ENCODE data around the gene THUMPD2.
"Not testable (repeated sequence)": the region's sequence is repeated elsewhere in the genome, so short reads cannot be mapped to it uniquely, and the experiment has no call there.

Gene THUMPD2

DNA sequence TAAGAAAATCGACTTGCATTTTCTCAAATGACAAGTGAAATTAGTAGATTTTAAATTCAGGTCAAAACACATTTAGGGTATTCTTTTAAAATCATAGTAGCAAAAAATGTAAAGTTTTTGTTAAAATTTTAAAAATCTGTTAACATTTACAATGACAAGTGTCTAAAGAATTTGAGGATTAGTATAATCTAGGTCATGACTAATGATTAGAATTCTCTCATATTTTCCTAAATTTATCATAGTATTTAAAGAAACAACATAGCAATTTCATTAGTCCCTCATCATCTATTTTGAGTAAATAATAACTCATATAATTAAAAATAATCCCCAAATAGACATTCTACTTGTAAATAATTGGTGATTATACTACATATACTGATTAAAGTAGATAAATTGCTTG, 23.6 kb downstream of the THUMPD2 start:
- no peak for DNase-seq (ENCODE audit: low read depth in 1 of 2, low spot score in 1 of 2)

DNA sequence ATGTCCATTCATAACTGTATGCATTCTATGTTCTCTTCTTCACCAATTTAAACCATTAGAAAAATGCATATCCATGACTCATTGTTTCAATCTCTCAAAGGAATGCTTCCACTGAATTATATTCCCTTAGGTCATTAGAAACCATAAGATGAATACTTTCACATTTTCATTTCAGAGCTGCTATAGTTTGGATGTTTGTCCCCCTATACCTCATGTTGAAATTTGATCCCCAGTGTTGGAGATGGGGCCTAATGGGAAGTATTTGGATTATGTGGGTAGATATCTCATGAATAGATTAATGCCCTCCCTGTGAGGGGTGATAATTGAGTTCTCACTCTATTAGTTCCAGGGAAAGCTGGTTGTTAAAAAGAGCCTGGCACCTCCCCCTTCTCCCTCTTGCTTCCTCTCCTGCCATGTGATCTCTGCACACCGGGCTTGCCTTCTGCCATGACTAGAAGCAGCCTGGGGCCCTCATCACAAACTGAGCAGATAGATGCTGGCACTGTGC, 35.7 kb downstream of the THUMPD2 start:
- no peak for DNase-seq (ENCODE audit: low read depth in 1 of 2, low spot score in 1 of 2)

- no peak for DNase-seq (ENCODE audit: low read depth in 1 of 2, low spot score in 1 of 2)
Observed at GRCh38 chr2:39741871-39742270, 37.2 kb downstream of the THUMPD2 start.

GRCh38 chr2:39739386-39739785, 39.7 kb downstream of the THUMPD2 start:
- DNase-seq (ENCODE audit: low read depth in 1 of 2, low spot score in 1 of 2), result no peak

DNA sequence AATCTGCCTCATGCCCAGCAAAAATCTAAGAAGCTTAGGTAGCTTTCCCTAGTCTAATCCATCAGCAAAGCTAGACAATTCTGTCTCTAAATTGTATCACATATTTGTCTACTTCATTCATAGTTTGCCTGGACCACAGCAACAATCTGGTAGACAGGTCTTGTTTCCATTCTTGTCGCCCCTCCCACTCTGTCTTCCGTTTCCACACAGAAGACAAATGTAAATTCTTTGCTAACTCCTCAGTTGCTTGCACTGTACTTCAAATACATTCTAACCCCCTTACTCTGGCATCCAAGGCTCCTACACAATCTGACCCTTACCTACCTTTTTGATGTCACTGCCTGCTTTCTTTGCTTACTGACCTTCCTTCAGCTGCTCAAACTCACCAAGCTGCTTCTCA, 40.1 kb downstream of the THUMPD2 start:
- no peak for DNase-seq (ENCODE audit: low read depth in 1 of 2, low spot score in 1 of 2)

DNA sequence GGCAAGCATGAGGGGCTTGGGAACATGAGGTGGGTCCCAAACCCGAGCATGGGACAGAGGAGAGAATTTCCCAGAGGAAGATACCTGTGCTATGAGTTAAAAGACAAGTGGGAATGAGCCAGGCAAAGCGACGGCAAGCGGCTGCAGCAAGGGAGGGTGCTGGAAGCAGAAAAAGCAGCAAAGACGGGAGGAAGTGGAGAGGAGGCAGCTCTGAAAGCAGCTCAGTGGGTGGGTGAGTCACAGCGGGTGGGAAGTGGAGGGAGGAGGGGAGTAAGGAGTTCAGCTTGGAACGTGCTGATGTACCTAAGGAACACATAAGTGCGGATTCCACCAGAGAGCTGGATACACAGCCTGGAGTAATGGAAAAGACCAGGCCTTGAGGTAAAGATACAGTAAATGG, 41.4 kb downstream of the THUMPD2 start:
- DNase-seq (ENCODE audit: low read depth in 1 of 2, low spot score in 1 of 2), result no peak

- no peak for DNase-seq (ENCODE audit: low read depth in 1 of 2, low spot score in 1 of 2)
Observed at GRCh38 chr2:39736640-39737039, 42.4 kb downstream of the THUMPD2 start.

DNA sequence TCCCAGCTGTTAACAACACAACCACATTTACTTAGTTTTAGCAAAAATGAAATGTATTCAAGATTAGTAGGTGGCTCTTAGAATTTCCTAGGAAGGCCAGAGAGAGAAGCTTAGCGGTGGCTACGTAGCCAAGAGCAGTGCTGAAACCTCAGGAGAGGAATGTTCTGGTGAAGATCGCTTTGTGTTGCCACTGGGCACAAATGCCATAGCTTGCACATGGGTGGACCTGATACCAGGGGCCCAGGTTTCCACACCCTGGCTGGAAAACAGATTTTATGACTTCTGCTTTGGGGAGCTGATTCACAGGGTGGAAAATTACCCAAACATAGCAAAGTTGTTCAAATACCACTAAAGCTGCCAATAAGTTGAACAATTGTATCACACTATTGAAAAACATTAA, 43.4 kb downstream of the THUMPD2 start:
- DNase-seq (ENCODE audit: low read depth in 1 of 2, low spot score in 1 of 2), result no peak

GRCh38 chr2:39734445-39734844, 44.6 kb downstream of the THUMPD2 start:
- DNase-seq (ENCODE audit: low read depth in 1 of 2, low spot score in 1 of 2), result no peak

DNA sequence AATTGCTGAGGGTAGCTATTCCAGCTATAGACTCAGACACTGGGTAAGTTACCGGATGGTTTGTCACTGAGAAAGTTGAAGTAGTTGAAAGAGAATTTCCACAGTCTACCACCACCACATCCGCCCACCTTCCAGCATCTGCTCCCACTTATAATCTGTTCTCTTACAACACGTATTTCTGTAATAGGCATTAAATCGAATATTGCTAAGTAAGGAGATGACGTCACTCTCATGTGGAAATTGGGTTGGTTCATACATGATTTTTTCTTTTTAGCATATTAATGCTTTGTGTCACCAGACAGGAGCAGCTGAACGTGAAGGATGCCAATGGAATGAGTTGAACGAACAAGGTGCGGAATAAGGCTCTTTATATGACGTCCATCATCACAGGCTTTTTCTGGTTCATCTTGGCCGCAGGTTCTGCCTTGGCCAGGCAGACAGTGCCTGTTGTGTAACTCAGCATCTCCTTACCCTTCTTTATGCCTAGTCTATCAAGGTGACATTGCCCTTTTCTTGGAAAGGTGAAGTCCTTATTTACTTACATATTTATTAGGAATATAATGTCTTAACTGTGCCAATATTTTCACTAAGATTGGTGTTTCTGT, 45.9 kb downstream of the THUMPD2 start:
- no peak for DNase-seq (ENCODE audit: low read depth in 1 of 2, low spot score in 1 of 2)

- DNase-seq (ENCODE audit: low read depth in 1 of 2, low spot score in 1 of 2), result no peak
Observed at GRCh38 chr2:39732482-39732881, 46.6 kb downstream of the THUMPD2 start.

- no peak for DNase-seq (ENCODE audit: low read depth in 1 of 2, low spot score in 1 of 2)
Observed at GRCh38 chr2:39731546-39731945, 47.5 kb downstream of the THUMPD2 start.

DNA sequence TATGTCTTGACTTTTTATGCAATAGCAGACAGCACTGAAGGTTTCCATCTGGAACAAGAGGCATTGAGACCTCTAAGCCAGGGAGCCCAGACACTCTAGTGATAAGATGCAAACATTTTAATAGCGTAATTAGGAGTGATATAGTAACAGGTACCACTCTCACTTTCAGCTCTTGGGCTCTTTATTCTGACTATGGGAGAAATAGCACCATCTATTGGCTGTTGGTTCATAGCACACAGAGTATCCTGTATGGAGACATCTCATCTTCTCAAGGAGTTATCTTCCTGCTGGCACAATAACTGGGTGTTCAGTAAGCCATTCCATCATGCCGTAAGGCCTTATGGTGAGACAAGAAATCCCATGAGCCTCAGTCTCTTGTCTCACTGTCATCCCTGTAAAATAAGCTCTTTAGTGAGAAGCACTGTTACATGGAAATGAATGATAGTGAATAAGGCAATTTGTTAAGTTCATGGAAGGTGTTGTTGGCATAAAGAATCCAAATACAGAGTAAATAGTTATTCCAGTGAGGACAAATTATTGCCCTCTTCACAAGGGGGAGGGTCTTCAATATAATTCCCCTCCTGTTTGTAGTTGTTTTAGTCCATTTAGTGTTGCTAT, 48.3 kb downstream of the THUMPD2 start:
- DNase-seq (ENCODE audit: low read depth in 1 of 2, low spot score in 1 of 2), result no peak

DNA sequence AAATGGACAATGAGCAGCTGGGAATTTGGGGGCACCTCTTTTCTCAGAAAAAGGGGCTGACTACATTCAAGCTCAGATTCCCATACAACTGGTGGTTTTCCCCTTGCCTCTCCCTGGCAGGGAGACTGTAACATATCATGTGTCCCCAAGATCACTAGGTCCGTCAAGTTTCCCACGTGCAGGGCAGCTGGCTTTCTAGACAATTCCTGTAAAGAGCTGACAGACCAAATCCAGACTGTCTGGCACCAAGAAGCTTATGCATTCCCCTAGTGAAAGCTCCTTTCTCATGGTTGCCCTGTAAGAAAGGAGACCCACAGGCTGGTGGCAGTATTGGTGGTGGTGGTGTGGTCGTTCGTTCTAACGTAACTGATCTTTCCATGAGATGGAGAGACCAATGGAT, 48.8 kb downstream of the THUMPD2 start:
- no peak for DNase-seq (ENCODE audit: low read depth in 1 of 2, low spot score in 1 of 2)

DNA sequence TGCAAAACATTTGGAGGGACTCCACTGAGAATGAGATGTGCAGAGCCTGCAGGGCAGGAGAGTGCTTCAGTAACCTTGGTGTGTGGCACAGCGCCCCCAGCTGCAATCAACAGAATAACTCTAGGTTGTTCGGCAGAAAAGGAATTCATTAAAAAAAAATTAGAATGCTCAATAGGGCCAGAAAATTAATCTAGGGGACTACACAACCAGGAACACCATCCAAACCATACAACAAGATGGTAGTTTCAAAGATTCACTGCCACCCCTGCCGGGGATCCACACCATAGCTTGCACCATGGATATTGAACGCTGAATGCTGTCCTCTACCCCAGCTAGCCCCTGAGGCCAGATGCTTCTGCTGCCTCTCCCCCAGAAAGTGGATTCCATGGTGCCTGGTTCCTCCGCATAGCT, 50.1 kb downstream of the THUMPD2 start:
- DNase-seq (ENCODE audit: low read depth in 1 of 2, low spot score in 1 of 2), result no peak

DNA sequence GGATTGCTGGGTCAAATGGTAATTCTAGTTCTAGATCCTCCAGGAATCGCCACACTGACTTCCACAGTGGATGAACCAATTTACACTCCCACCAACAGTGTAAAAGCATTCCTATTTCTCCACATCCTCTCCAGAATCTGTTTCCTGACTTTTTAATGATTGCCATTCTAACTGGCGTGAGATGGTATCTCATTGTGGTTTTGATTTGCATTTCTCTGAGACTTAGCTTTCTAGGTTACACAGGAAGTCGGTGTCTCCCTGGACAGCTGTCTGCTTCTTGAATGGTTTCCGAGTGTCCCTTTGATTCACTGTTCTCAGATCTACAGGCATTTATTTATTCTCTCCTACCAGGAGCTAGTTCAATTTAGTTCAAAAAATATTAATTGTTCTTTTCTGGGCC, 51.0 kb downstream of the THUMPD2 start:
- DNase-seq (ENCODE audit: low read depth in 1 of 2, low spot score in 1 of 2), result not testable (repeated sequence)

DNA sequence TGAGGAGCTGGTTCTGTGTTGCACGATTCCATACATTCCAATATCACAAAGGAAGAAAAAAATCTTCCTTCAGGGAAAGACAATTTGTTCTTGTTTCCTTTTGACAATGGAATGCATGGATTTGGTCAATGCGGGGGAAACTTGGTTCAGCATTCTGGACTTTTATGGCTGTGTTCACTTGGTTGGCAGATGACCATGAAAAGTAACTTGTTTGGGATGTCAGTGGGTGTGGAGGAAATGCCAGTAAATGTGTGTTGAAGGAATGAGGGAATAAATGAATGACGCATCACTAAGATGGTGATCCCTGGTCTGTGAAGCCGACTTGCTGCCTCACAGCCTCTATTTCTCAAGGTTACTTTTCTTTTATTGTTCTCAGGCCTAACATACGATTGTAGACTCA, 53.7 kb downstream of the THUMPD2 start:
- DNase-seq (ENCODE audit: low read depth in 1 of 2, low spot score in 1 of 2), result no peak

DNA sequence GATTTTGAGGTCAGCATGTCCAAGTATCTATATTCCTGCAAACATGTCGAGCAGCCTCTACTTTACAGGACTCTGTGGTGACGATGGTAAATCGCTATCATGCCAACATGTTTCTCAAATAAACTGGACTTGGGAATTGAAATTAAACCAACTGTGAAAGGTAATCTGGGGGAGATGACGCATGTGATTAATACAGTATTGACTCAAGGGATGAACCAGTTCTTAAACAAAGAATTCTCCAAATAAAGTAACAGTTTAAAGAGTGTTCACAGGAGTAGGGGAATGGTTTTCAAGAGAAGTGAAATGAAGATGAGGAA, 54.3 kb downstream of the THUMPD2 start:
- DNase-seq (ENCODE audit: low read depth in 1 of 2, low spot score in 1 of 2), result no peak

GRCh38 chr2:39723946-39724827, 54.9 kb downstream of the THUMPD2 start:
- DNase-seq (ENCODE audit: low read depth in 1 of 2, low spot score in 1 of 2), result no peak

GRCh38 chr2:39723497-39723896, 55.6 kb downstream of the THUMPD2 start:
- DNase-seq (ENCODE audit: low read depth in 1 of 2, low spot score in 1 of 2), result no peak

DNA sequence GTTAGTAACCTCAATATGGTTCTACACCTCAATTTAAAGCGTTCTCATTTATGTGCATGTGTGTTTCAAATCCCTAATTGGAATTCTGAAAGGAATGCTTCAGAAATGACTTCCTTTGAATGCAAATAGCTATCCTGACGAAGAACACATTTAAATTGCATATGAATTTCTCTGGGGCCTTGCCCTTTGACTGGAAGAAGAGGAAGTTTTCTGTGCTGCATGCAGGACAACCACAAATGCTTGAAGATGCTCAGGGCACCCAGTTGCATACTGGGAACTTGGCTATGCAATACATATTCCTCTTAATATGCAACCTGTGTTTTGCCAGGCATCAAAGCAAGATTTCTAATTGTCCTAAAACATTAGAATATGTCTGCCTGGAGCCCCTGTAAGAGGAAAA, 58.1 kb downstream of the THUMPD2 start:
- no peak for DNase-seq (ENCODE audit: low read depth in 1 of 2, low spot score in 1 of 2)

GRCh38 chr2:39719317-39719716, 59.7 kb downstream of the THUMPD2 start:
- DNase-seq (ENCODE audit: low read depth in 1 of 2, low spot score in 1 of 2), result no peak
